ENCODE measurements around the gene SEC61A1. TPM values are rescaled to one million over a fixed set of nuclear protein-coding genes. Genes with fewer than 3 reads are reported as not detected.

SEC61A1 gene
- total RNA-seq (127 TPM), polyA plus RNA-seq (100 to 1,000 TPM; 112 to 125 (median 125) TPM)

GRCh38 chr3:128051837-128052594, at the start of gene SEC61A1:
TSS of gene SEC61A1 (plus strand) at chr3:128052437. CDS start at chr3:128052553, 116 bp downstream.
- peak within 1 kb of the TSS; percentile 97 for H3K4me3 ChIP-seq (ENCODE audit: low read depth, low read length)
- peak within 1 kb of the TSS; percentile 87 for H3K27ac ChIP-seq (ENCODE audit: insufficient read depth, low read length, poor library complexity, severe bottlenecking)
- Mint-ChIP-seq H3K9me3 (no peaks in the 10 kb centered on the region), H3K4me1 (peaks cover 25 to 50% (median 42%) of the 10 kb centered on the region in 4 donors), H3K27me3 (no peaks in the 10 kb centered on the region), H3K36me3 (peaks cover 26% of the 10 kb centered on the region), H3K4me3 (peak within 1 kb of the TSS; percentile 89 to 97 (median 96)), H3K27ac (peak within 1 kb of the TSS; percentile 95 to 97 (median 97))
- no peaks in the 10 kb centered on the region for H3K9me3 ChIP-seq (ENCODE audit: control insufficient read depth in 2 of 2, low read length in 2 of 2)
- peaks cover 38% of the 10 kb centered on the region for H3K4me1 ChIP-seq (ENCODE audit: control insufficient read depth, insufficient read depth, low read length, poor library complexity, severe bottlenecking)
- ATAC-seq (ENCODE audit: low read depth in 2 of 2) = peak; percentile 95 to 96
- H3K36me3 ChIP-seq (ENCODE audit: control insufficient read depth, insufficient read depth, low read length) = peaks cover 27% of the 10 kb centered on the region
- peak; percentile 92 to 96 (median 95) for DNase-seq
- peaks cover 2% of the 10 kb centered on the region for H3K27me3 ChIP-seq (ENCODE audit: control insufficient read depth, insufficient read depth, low read length)

- Histone ChIP-seq H3K4me1 (ENCODE audit: control insufficient read depth, insufficient read depth, low read length, poor library complexity, severe bottlenecking) (no peaks in the 10 kb centered on the region), H3K27ac (ENCODE audit: insufficient read depth, low read length, poor library complexity, severe bottlenecking) (no peak overlapping the region), H3K27me3 (ENCODE audit: control insufficient read depth, insufficient read depth, low read length) (no peaks in the 10 kb centered on the region), H3K4me3 (ENCODE audit: low read depth, low read length) (no peak overlapping the region), H3K36me3 (ENCODE audit: control insufficient read depth, insufficient read depth, low read length) (no peaks in the 10 kb centered on the region), H3K9me3 (ENCODE audit: control insufficient read depth in 2 of 2, low read length in 2 of 2) (no peaks in the 10 kb centered on the region)
- Mint-ChIP-seq H3K4me1 (no peaks in the 10 kb centered on the region), H3K27me3 (peaks cover 10% of the 10 kb centered on the region), H3K4me3 (no peak overlapping the region), H3K9me3 (no peaks in the 10 kb centered on the region), H3K27ac (no peak overlapping the region), H3K36me3 (no peaks in the 10 kb centered on the region)
- ATAC-seq (ENCODE audit: low read depth in 2 of 2) (no peak), DNase-seq (no peak)
Measured at GRCh38 chr3:128004661-128005060, 47.6 kb upstream of the SEC61A1 start.

GRCh38 chr3:128006061-128007032, 45.9 kb upstream of the SEC61A1 start:
- Histone ChIP-seq H3K36me3 (ENCODE audit: control insufficient read depth, insufficient read depth, low read length) (no peaks in the 10 kb centered on the region), H3K9me3 (ENCODE audit: control insufficient read depth in 2 of 2, low read length in 2 of 2) (no peaks in the 10 kb centered on the region), H3K4me3 (ENCODE audit: low read depth, low read length) (no peak overlapping the region), H3K27ac (ENCODE audit: insufficient read depth, low read length, poor library complexity, severe bottlenecking) (no peak overlapping the region), H3K4me1 (ENCODE audit: control insufficient read depth, insufficient read depth, low read length, poor library complexity, severe bottlenecking) (no peaks in the 10 kb centered on the region), H3K27me3 (ENCODE audit: control insufficient read depth, insufficient read depth, low read length) (no peaks in the 10 kb centered on the region)
- H3K27ac Mint-ChIP-seq = no peak overlapping the region
- H3K36me3 Mint-ChIP-seq = no peaks in the 10 kb centered on the region
- ATAC-seq (ENCODE audit: low read depth in 2 of 2) (no peak), DNase-seq (no peak)
- H3K4me1 Mint-ChIP-seq = peaks cover 0 to 1% (median 0%) of the 10 kb centered on the region in 4 donors
- H3K27me3 Mint-ChIP-seq = peaks cover 10% of the 10 kb centered on the region
- no peak overlapping the region for H3K4me3 Mint-ChIP-seq
- H3K9me3 Mint-ChIP-seq = no peaks in the 10 kb centered on the region

- Histone ChIP-seq H3K27ac (ENCODE audit: insufficient read depth, low read length, poor library complexity, severe bottlenecking) (no peak overlapping the region), H3K4me1 (ENCODE audit: control insufficient read depth, insufficient read depth, low read length, poor library complexity, severe bottlenecking) (no peaks in the 10 kb centered on the region), H3K36me3 (ENCODE audit: control insufficient read depth, insufficient read depth, low read length) (no peaks in the 10 kb centered on the region), H3K27me3 (ENCODE audit: control insufficient read depth, insufficient read depth, low read length) (no peaks in the 10 kb centered on the region), H3K4me3 (ENCODE audit: low read depth, low read length) (no peak overlapping the region), H3K9me3 (ENCODE audit: control insufficient read depth in 2 of 2, low read length in 2 of 2) (no peaks in the 10 kb centered on the region)
- Mint-ChIP-seq H3K36me3 (no peaks in the 10 kb centered on the region), H3K4me3 (no peak overlapping the region), H3K27ac (no peak overlapping the region), H3K27me3 (peaks cover 6% of the 10 kb centered on the region), H3K4me1 (peaks cover 0 to 4% (median 0%) of the 10 kb centered on the region in 4 donors), H3K9me3 (peaks cover 0 to 1% (median 0%) of the 10 kb centered on the region in 7 donors)
- no peak for DNase-seq
- ATAC-seq (ENCODE audit: low read depth in 2 of 2) = no peak
Measured at GRCh38 chr3:128007033-128007424, 45.2 kb upstream of the SEC61A1 start.

- no peaks in the 10 kb centered on the region for H3K9me3 ChIP-seq (ENCODE audit: control insufficient read depth in 2 of 2, low read length in 2 of 2)
- H3K4me3 ChIP-seq (ENCODE audit: low read depth, low read length) = no peak overlapping the region
- H3K27ac ChIP-seq (ENCODE audit: insufficient read depth, low read length, poor library complexity, severe bottlenecking) = no peak overlapping the region
- H3K4me1 ChIP-seq (ENCODE audit: control insufficient read depth, insufficient read depth, low read length, poor library complexity, severe bottlenecking) = no peaks in the 10 kb centered on the region
- Mint-ChIP-seq H3K27me3 (peaks cover 6% of the 10 kb centered on the region), H3K4me3 (no peak overlapping the region), H3K36me3 (no peaks in the 10 kb centered on the region), H3K4me1 (peaks cover 0 to 4% (median 0%) of the 10 kb centered on the region in 4 donors), H3K27ac (no peak overlapping the region), H3K9me3 (peaks cover 0 to 1% (median 0%) of the 10 kb centered on the region in 7 donors)
- no peaks in the 10 kb centered on the region for H3K27me3 ChIP-seq (ENCODE audit: control insufficient read depth, insufficient read depth, low read length)
- DNase-seq (no peak), ATAC-seq (ENCODE audit: low read depth in 2 of 2) (no peak)
- H3K36me3 ChIP-seq (ENCODE audit: control insufficient read depth, insufficient read depth, low read length) = no peaks in the 10 kb centered on the region
Measured at GRCh38 chr3:128009952-128010846, 42.0 kb upstream of the SEC61A1 start.

- H3K27ac Mint-ChIP-seq = no peak overlapping the region
- Histone ChIP-seq H3K4me3 (ENCODE audit: low read depth, low read length) (no peak overlapping the region), H3K9me3 (ENCODE audit: control insufficient read depth in 2 of 2, low read length in 2 of 2) (no peaks in the 10 kb centered on the region), H3K27me3 (ENCODE audit: control insufficient read depth, insufficient read depth, low read length) (no peaks in the 10 kb centered on the region), H3K36me3 (ENCODE audit: control insufficient read depth, insufficient read depth, low read length) (no peaks in the 10 kb centered on the region), H3K27ac (ENCODE audit: insufficient read depth, low read length, poor library complexity, severe bottlenecking) (no peak overlapping the region), H3K4me1 (ENCODE audit: control insufficient read depth, insufficient read depth, low read length, poor library complexity, severe bottlenecking) (no peaks in the 10 kb centered on the region)
- peaks cover 6% of the 10 kb centered on the region for H3K27me3 Mint-ChIP-seq
- no peak overlapping the region for H3K4me3 Mint-ChIP-seq
- no peaks in the 10 kb centered on the region for H3K36me3 Mint-ChIP-seq
- peaks cover 0 to 4% (median 0%) of the 10 kb centered on the region in 4 donors for H3K4me1 Mint-ChIP-seq
- ATAC-seq (ENCODE audit: low read depth in 2 of 2) (no peak), DNase-seq (peak in 1 of 3 donors; percentile 14)
- peaks cover 0 to 1% (median 0%) of the 10 kb centered on the region in 7 donors for H3K9me3 Mint-ChIP-seq
Measured at GRCh38 chr3:128011140-128011539, 41.1 kb upstream of the SEC61A1 start.

- no peak overlapping the region for H3K4me3 ChIP-seq (ENCODE audit: low read depth, low read length)
- peaks cover 2% of the 10 kb centered on the region for H3K27me3 Mint-ChIP-seq
- ATAC-seq (ENCODE audit: low read depth in 2 of 2) (no peak), DNase-seq (no peak)
- no peaks in the 10 kb centered on the region for H3K27me3 ChIP-seq (ENCODE audit: control insufficient read depth, insufficient read depth, low read length)
- H3K4me1 ChIP-seq (ENCODE audit: control insufficient read depth, insufficient read depth, low read length, poor library complexity, severe bottlenecking) = no peaks in the 10 kb centered on the region
- H3K36me3 Mint-ChIP-seq = no peaks in the 10 kb centered on the region
- H3K4me3 Mint-ChIP-seq = no peak overlapping the region
- peaks cover 0 to 4% (median 0%) of the 10 kb centered on the region in 4 donors for H3K4me1 Mint-ChIP-seq
- H3K9me3 ChIP-seq (ENCODE audit: control insufficient read depth in 2 of 2, low read length in 2 of 2) = no peaks in the 10 kb centered on the region
- H3K27ac Mint-ChIP-seq = no peak overlapping the region
- H3K9me3 Mint-ChIP-seq = peaks cover 0 to 1% (median 0%) of the 10 kb centered on the region in 7 donors
- no peak overlapping the region for H3K27ac ChIP-seq (ENCODE audit: insufficient read depth, low read length, poor library complexity, severe bottlenecking)
- H3K36me3 ChIP-seq (ENCODE audit: control insufficient read depth, insufficient read depth, low read length) = no peaks in the 10 kb centered on the region
Measured at GRCh38 chr3:128012050-128012449, 40.2 kb upstream of the SEC61A1 start.
